HG02610 (cell line): Measurements from ENCODE around the gene ST6GAL1.
"Not testable (repeated sequence)": the region's sequence is repeated elsewhere in the genome, so short reads cannot be mapped to it uniquely, and the experiment has no call there.

Source experiments
- ATAC-seq: cut with Tn5 transposase; IDR thresholded peaks from one replicate; pipeline ENCODE4 v1.9.1; 2021; ENCODE audit warnings: mild to moderate bottlenecking, moderate library complexity; ENCODE audit not compliant: unreplicated experiment

Gene ST6GAL1

GRCh38 chr3:186939536-186939935 is 9.2 kb downstream of the ST6GAL1 start:
- no peak for ATAC-seq

DNA sequence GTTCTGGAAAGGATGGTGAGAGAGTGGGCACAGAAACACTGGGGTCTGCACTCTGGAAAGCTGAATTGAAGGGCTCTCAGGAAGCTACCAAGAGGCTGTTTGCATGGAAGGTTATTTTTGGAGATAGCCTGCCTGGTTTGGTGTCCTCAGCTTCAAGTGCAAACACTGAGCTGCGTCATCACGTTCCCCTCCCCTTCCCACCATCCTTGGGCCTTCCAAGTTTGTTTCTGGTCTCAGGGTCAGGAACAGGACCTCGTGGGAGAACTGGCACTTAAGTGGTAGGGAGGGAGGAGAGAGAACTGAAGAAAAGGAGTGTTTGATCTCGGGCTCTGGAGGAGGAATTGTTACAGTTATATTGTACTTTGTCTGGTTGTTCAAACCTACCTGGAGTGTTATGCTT is 10.6 kb downstream of the ST6GAL1 start:
- no peak for ATAC-seq

GRCh38 chr3:186942168-186942567 is 11.8 kb downstream of the ST6GAL1 start:
- no peak for ATAC-seq

GRCh38 chr3:186945255-186945823 is 15.0 kb downstream of the ST6GAL1 start:
- ATAC-seq: no peak

DNA sequence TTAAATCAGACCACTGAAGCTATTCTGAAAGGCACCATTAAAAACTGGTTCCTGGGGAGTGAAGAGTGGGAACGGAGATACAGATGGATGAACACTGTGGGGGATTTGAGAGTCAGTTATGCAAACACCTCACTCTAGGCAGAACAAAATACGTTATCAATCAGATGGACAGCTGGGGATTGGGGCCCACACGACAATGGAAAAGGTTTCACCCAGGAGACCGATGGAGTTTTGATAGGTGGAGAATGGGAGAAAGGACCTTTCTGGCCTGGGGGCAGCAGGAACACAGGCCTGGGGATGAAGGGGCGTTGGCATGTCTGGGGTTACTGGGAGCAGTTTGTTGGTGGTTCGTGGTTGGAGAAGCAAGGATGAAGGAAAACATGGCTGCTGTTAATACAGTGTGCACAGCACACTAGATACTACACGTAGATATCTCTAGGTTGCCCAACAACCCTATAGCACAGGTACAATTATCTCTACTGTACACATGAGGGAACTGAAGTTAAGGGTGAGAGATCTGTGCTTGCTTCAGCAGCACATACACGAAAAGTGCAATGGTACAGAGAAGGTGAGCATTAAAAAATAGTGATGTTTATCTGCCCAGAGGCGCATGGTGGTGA is 16.5 kb downstream of the ST6GAL1 start:
- no peak for ATAC-seq

DNA sequence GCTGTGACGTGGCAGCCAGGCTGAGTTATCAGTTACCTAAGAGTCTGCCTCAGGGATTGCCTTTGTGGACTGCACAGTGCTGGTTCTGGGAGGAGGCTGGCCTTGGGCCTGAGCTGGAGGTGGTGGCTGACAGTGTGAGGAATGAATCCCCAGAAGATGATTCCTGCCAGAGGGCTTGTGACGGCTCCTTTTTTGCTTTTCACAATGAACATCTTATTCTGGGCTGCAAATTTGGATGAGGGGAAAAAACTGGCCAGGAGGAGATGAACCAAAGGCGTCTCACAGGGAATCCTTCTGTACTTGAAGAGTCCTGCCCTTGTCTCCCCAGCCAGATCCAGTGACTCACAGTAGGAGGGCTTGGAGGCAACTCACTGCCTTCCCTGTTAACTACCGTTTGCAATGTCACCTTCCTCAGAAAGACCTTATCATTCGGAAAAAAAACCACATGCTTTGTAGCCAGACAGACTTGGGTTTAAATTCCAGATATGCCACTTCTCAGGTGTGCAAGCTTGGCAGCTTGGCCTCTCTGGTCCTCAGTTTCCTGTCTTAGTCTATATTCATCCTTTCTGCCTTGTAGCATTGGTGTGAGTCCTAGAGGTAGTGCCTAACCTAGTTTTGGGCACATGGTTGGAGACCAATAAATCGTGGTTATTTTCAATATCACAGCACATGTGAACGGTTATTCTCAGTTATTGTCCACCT is 19.1 kb downstream of the ST6GAL1 start:
- no peak for ATAC-seq

- no peak for ATAC-seq
Measured at GRCh38 chr3:186950402-186951093, 20.2 kb downstream of the ST6GAL1 start.

- ATAC-seq: no peak
Measured at GRCh38 chr3:186951640-186952552, 21.6 kb downstream of the ST6GAL1 start.

DNA sequence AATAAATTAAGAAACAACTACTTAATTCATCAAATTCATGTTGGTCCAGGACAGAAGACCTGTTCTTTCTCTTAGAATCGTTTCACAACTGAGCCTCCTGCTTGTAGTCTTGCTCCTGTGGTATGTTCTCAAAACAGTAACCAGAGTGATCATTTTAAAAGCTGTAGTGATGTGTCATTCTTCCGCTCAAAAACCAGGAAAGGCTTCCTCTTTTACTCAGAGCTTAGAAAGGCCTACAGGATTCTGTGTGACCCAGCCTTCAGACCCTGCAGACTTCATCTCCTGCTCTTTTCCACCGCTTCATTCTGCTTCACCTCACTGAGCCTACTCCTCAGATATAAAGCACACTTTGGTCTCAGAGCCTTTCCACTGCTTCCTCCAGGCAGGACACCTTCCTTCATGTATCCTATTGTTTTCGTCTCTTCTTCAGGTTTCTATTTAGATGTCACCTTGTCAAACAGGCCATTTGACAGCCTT is 22.7 kb downstream of the ST6GAL1 start:
- peak; percentile 86 for ATAC-seq

DNA sequence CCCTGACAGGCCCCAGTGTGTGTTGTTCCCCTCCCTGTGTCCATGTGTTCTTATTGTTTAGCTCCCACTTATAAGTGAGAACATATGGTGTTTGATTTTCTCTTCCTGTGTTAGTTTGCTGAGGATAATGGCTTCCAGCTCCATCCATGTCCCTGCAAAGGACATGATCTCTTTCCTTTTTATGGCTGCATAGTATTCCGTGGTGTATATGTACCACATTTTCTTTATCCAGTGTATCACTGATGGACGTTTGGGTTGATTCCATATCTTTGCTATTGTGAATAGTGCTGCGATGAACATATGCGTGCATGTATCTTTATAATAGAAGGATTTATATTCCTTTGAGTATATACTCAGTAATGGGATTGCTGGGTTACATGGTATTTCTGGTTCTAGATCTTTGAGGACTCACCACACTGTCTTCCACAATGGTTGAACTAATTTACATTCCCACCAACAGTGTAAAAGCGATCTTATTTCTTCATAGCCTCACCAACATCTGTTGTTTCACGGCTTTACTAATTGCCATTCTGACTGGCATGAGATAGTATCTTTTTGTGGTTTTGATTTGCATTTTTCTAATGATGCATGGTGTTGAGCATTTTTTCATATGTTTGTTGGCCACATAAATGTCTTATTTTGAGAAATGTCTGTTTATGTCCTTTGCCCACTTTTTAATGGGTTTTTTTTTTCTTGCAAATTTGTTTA is 23.8 kb downstream of the ST6GAL1 start:
- not testable (repeated sequence) for ATAC-seq

GRCh38 chr3:186955898-186956696 is 25.8 kb downstream of the ST6GAL1 start:
- ATAC-seq: no peak

- peak; percentile 53 for ATAC-seq
Measured at GRCh38 chr3:186959029-186959624, 28.8 kb downstream of the ST6GAL1 start.

DNA sequence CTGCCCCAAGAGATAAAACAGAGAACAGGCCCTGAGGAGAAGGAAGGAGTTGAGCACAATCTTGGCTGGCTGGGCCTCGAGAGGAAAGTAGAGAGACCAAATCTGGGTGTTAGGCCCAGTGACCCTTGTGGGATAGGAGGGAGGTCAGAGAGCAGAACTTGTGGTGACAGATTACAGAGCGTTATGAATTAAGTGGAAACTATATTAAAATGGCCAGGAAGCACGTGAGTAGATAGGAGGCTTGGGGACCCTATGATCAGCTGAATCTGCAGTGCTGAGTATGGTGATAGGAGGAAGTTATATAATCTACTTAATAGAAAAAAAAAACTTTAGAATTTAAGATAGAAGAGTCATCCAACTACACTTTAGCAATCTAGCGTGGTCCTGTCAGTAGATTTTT is 30.0 kb downstream of the ST6GAL1 start:
- ATAC-seq: no peak

GRCh38 chr3:186962445-186962844 is 32.1 kb downstream of the ST6GAL1 start:
- ATAC-seq: no peak

GRCh38 chr3:186963636-186964035 is 33.3 kb downstream of the ST6GAL1 start:
- ATAC-seq: no peak

- no peak for ATAC-seq
Measured at GRCh38 chr3:186964071-186964470, 33.7 kb downstream of the ST6GAL1 start.

DNA sequence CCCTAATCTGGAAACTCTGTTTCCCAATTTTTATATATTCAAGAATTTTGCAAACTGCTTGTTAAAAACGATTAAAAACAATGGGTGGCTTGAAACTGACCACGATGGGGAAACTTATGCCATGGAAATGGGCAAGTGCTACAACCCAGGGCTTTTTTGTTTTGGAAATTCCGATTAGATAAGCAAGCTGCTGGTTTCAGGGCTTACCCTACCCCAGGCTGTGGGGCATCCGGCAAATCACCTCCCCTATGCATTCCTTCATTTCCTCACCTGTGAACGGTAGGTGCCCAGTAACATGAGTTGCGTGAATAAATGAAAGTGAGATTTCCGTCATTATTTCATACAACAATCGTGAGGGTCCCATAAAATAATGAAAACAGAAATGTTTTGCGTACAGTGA is 34.3 kb downstream of the ST6GAL1 start:
- no peak for ATAC-seq

DNA sequence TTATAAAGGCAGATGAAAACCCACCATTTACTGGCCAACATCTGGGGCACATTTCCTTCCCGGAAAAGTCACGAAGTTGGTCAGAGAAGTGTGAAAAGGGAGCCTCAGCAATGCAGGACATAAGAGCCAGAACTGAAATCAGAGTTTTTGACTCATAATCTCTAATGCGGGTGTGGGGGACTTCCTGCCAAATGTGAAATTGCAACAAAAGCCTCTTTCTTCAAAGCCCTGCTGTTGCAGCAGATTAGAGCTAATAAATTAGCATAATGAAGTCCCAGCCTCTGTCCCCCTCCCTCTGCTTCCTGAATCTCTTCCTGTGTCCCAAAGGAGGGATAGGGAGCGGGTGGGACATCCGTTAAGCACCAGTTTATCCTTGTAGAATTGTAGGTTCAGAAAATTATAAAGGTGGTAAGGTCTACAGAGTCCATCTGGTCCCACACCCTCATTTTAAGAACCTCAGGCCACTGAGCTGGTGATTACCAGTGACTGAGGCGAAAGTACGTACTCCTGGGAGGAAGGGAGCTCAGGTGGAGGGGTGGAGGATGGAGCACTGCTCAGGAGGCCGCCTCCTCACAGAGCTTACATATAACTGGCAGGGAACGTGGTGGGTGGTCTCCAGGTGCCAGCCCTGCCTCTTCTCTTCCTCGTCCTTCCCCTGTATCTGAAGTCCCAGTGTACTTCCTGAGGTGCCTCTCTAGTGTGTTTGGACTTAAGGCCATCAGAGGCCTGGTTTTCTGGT is 35.0 kb downstream of the ST6GAL1 start:
- ATAC-seq: peak; percentile 68
